HG03280 (cell line): Measurements from ENCODE around the gene PRR5L.

Experiments used
- ATAC-seq: cut with Tn5 transposase; IDR thresholded peaks from one replicate; pipeline ENCODE4 v1.9.1; 2021; ENCODE audit warnings: mild to moderate bottlenecking, moderate library complexity; ENCODE audit not compliant: unreplicated experiment

The PRR5L gene

GRCh38 chr11:36278531-36279282, 17.4 kb upstream of the PRR5L start:
- ATAC-seq = no peak

GRCh38 chr11:36280531-36280930, 15.6 kb upstream of the PRR5L start:
- no peak for ATAC-seq

GRCh38 chr11:36281850-36282249, 14.2 kb upstream of the PRR5L start:
- ATAC-seq = no peak

- ATAC-seq = no peak
These were observed 13.2 kb upstream of the PRR5L start for GRCh38 chr11:36282926-36283325.

GRCh38 chr11:36288442-36289225, 7.5 kb upstream of the PRR5L start:
- ATAC-seq = no peak

GRCh38 chr11:36289226-36289852, 6.7 kb upstream of the PRR5L start, which contains the start of gene COMMD9:
Gene COMMD9 (minus strand): TSS chr11:36289424. CDS start chr11:36289412, 12 bp downstream.
- ATAC-seq = peak; percentile 98

GRCh38 chr11:36292311-36292722, 3.8 kb upstream of the PRR5L start:
- peak; percentile 40 for ATAC-seq

- no peak for ATAC-seq
These were observed 926 bp downstream of the PRR5L start for GRCh38 chr11:36296884-36297543.

- ATAC-seq = no peak
These were observed 4.6 kb downstream of the PRR5L start for GRCh38 chr11:36300650-36301049.

GRCh38 chr11:36304351-36304750, 8.3 kb downstream of the PRR5L start:
- ATAC-seq = no peak

- no peak for ATAC-seq
These were observed 9.0 kb downstream of the PRR5L start for GRCh38 chr11:36305047-36305446.

- ATAC-seq = no peak
These were observed 10.8 kb downstream of the PRR5L start for GRCh38 chr11:36306888-36307287.

- ATAC-seq = no peak
These were observed 12.5 kb downstream of the PRR5L start for GRCh38 chr11:36308577-36308976.

- ATAC-seq = no peak
These were observed 13.7 kb downstream of the PRR5L start for GRCh38 chr11:36309779-36310178.

GRCh38 chr11:36311926-36312595, 16.0 kb downstream of the PRR5L start:
- no peak for ATAC-seq

- no peak for ATAC-seq
These were observed 16.8 kb downstream of the PRR5L start for GRCh38 chr11:36312611-36313472.

- no peak for ATAC-seq
These were observed 17.8 kb downstream of the PRR5L start for GRCh38 chr11:36313750-36314433.

GRCh38 chr11:36314434-36314767, 18.3 kb downstream of the PRR5L start:
- ATAC-seq = no peak

- no peak for ATAC-seq
These were observed 20.0 kb downstream of the PRR5L start for GRCh38 chr11:36316049-36316448.
